Activated CD4-positive, CD25-positive, alpha-beta regulatory T cell (primary cell): ENCODE results near the gene TBXAS1.

Experiments used
- DNase-seq, 4 experiments: peaks; one replicate each; lab custom pipeline; 2025; lab: John Stamatoyannopoulos, UW

Gene TBXAS1

DNA sequence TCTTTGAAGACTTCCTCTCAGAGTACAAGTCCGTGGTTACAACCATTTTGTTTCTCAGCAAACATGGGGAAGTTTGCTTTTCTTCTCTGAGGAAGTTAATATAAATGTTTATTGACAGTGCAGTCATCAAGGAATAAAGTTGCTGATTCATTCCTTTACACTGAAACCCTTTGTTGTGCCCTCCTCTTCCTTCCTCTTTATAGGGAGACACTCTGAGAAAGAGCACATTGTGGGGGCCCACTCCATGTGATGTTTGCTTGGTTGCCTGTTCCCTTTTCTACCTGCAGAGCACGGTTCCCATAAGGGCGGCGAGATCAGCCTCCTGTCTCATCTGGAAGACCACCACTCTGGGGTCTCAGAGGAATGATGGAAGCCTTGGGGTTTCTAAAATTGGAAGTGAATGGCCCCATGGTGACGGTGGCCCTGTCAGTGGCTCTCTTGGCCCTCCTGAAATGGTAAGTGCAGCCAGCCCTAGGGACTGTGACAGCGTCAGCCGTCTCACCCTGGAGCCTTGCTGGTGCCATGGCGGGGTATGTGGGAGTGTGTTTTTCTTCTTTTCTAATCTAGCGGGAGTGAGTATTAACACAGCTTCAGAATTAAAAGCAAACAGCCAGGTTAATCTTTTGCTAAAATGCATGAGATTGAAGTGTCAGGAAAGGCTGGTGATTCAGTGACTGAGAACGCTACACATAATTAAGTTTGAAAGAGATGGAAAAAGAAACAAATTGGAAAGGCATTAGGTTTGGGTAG, at the start of gene TBXAS1:
Gene TBXAS1, plus strand, starts transcription at position 240 of the 750 bp plus-strand sequence. Its CDS starts 127 bp downstream, at position 367.
- DNase-seq: no peak

DNA sequence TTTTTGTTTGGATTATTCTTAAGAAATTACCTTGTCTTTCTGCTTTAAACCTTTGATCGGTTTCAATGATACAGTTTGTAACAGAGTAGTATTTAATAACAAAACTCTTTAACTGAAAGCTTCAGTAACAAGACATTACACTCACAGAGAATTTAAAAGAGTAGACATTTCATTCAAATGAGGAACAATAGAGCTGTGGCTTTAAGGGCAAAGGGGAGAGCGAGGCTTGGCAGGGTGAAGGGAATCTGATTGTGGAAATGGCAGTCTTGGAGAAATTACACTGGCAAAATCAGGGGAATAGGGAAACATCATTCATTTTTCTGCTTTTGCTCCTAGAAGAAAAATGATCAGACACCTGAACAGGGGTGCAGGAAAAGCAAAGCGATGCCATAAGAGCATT, 46.1 kb upstream of the TBXAS1 start:
- no peak for DNase-seq

DNA sequence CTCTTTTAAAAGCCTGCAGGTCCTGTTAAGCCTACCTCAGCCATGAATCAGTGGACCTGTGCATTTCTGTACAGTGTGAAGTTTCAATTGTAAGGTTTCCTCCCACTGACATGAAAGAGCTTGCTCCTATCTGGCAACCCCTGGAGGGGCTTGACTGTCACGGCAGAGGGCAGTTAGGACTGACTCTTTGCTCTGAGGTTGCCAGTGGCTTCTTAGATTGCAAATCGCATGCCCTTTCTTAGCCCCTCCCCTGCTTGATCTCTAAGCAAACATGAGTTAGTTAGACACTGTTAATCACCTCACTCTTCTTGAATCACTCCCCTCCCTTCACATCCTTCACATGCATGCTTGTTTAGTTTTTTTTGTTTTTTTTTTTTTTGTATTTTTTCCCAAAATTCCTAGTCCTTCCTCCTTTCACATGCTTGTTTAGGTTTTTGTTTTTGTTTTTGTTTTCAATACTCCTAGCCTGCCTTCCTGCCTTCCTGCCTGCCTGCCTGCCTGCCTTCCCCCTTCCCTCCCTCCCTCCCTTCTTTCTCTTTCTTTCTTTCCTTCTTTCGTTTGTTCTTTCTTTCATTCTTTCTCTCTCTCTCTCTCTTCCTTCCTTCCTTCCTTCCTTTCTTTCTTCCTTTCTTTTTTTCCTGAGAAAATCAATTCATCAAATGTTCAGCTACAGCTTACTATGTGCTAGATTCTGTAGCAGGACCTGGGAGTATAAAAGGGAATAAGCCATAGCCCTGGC, 45.2 kb upstream of the TBXAS1 start:
- no peak for DNase-seq

DNA sequence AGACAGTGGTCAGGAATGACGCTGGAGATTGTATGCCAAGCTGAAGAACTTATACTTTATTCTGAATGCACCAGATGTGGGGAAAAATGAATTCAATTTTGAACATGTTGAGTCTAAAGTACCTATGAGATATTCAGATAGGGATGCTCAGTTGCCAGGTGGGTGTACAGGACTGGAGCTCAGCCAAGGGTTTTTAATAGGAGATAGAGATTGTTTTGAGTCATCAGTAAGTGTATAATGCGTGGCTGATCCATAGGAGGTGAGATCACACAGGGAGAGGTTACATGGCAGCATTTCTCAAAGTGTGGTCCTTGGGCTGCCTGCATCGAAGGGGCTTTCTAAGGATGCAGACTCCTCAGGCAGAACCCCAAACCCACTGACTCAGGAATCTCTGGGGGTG, 44.4 kb upstream of the TBXAS1 start:
- no peak for DNase-seq

DNA sequence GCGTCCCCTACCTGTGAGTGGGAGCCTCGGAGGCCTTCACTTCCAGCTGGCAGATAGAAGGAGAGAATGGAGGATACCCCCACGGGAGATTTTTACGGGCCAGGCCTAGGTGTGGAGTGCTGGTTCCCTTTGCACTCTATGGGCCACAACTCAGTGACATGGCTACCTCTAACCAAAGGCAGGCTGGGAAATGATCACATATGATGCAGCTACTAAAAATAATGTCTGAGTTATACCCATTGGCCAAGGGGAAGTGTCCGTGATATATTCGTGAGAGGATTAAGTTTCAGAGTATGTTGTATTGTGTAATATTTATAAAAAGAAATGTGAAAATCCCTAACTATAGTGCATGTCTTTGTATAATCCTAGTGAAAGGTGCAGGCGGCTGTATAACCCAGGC, 37.7 kb upstream of the TBXAS1 start:
- DNase-seq: no peak

DNA sequence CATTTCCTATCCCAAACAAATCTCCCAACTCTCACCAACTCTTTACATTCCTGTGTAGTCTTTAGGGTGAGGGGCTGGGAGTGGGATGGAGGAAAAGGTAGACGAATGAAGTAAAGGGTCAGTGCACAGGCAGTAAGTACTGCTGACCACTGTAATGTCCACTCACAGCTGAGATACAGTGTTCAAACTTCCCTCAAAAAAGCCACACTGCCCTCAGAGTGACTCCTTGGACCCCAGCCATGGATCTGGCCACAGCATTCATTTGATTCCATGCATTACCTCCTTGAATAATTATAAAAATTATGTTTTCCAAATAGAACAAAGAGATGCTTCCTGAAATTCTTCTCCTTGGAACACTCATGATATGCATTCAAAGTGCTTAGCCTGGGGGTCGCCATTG, 31.5 kb upstream of the TBXAS1 start:
- no peak for DNase-seq

DNA sequence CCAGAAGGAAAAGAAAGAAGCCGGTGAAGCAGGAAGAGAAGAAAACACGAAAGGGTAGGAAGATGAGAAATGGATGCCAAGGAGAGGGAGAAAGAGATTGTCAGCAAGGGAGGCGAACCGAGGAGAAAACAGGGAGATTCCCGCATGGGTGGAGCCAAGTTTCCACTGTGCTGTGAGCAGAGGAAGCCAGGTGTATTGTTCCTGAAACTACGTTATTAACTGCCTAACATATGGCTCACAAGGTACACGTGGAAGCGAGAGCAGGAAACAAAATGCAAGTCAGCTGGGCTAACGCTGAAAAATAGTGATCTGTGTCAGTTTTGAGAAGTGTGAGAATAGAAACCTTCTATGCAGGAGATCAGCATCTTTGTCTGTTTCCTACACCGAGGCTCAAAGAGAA, 30.8 kb upstream of the TBXAS1 start:
- DNase-seq: no peak

DNA sequence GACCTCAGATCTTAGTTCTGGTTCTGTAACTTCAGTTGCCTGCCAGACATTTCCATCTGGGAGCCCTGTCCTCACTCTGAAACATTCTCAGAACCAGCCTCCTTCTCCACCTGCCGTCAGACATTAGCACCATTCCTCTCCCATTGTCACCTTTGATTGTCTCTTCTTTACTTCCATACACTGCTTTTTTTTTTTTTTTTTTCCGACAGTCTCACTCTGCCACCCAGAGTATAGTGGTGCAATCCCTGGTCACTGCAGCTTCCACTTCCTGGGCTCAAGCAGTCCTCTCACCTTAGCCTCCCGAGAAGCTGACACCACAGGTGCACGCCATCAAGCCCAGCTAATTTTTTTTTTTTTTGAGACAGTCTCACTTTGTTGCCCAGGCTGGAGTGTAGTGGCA, 30.2 kb upstream of the TBXAS1 start:
- no peak for DNase-seq

DNA sequence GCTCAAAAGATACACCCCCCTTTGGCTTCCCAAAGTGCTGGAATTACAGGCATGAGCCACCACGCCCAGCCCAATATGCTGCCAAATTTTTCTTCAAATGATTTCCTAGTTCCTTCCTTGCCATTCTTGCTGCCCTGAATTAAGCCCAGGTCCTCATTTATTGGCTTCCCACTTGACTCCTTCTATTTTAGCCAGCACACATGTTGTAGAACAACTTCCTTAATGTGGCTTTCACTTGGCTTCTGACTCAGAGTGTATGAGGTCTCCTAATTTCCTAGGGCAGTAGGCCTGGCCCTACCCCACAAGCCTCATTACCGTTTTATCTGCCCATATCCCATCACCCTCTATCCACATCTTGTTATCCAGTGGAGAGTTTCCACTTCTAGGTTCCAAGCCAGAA, 29.5 kb upstream of the TBXAS1 start:
- no peak for DNase-seq

DNA sequence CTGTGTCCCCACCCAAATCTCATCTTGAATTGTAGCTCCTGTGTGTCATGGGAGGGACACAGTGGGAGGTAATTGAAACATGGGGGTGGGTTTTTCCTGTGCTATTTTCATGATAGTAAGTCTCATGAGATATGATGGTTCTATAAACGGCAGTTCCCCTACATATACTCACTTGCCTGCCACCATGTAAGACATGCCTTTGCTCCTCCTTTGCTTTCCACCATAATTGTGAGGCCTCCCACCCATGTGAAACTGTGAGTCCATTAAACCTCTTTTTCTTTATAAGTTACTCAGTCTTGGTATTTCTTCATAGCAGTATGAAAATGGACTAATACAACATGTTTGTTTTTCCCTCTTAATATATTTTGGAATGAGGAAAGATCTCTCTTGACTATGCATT, 24.5 kb upstream of the TBXAS1 start:
- DNase-seq: no peak

DNA sequence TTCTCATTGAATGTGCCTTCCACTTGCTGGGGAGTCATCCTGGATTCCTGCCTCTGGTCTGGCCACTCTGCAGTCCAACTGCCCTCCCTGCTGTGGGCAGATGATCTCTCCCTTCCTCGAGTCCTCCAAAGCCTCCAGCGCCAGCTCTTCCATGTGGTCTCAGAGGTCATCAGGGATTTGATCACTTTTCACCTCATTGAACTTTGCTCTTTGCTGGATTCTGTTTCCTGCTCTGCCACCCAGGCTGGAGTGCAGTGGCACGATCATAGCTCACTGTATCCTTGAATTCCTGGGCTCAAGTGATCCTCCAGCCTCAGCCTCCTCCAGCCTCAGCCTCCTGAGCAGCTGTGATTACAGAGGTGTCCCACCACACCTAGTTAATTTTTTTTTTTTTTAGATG, 22.1 kb upstream of the TBXAS1 start:
- no peak for DNase-seq

DNA sequence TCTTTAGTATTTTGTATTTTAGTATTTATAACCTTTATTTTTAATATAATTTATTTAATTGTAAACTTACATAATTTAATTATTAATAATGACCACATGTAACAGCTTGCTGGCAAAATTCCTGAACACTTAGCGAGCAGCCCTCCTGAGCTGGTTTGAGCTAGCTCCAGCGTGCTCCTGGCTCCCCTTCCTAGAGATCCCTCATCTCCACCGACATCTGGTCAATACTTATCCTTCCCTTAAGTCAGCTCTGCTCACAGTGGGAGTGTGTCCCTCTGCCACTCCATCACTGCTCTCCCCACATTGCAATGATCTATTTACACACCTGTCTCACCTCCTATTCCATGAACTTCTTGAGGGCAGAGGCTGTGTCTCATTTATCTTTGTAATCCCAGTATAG, 20.6 kb upstream of the TBXAS1 start:
- DNase-seq: no peak

DNA sequence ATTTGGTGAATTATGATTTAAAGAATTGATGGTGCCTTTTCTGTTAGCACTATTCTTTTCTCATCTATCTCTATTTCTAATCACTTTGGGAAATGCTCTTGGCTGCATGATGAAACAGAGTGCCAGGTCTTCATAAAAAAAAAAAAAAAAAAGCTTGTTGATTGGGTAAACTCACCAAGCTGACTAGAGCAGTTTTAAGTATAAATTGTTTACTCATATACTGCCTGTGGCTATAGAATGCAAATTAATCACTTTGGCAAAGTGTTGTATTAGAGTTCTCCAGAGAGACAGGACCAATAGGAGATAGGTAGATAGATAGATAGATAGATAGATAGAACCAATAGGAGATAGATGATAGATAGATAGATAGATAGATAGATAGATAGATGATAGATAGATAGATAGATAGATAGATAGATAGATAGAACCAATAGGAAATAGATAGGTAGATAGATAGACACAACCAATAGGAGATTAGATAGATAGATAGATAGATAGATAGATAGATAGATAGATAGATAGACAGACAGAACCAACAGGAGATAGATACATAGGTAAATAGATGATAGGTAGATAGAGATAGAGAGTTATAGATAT, 20.1 kb upstream of the TBXAS1 start:
- no peak for DNase-seq

DNA sequence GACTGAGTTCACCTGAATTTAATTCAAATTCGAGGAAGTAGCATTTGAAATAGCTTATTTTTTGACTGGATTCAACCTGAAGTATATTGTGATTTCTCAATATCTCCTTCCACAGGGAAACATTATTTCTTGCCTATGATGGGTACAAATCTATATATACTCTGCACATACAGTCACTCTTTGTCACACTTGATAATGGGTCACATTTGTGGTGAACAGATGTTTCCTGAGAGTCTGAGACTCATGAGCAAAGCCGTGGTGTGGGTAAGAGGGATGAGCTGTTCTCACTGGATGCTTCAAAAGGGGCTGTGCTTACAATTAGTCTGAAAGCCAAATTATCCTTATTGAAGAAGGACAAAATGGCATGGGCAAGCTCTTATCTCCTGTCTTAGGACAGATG, 18.0 kb upstream of the TBXAS1 start:
- DNase-seq: no peak

DNA sequence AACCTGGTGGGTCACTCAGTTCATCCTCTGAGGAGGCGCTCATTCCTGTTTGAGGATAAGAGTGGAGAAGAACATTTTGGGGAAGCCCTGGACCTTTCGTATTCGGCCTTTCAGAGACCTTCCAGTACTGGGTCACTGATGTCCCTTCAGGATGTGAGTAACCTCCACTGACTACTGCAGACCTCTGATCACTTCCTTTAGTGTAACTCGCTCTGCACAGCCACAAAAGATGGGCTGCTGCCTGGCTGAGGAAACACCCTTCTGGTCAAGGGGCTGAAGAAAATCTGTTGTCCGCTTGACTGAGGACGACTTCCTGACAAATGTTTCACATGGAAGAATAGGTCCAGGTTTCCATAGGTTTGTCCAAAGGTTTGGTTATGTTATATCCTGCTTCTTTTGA, 15.9 kb upstream of the TBXAS1 start:
- DNase-seq: no peak

DNA sequence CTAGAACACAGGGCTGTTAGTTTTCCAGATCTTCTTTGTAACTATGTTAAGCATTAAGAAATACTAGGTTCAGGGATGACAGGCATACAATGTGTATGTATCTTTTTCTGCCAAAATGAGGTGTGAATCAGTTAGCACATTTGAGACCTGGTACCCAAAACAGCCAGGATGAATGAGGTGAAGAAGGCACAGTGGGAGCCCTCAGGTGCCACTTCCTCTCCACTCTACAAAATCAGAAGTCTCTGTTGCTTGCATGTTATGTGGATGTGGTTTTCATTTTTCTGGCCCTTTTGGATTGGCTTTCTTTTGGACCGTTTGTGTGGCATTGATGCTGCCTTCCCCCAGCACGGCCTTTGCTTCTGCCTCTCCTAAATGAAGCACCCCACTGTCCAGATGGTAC, 15.4 kb upstream of the TBXAS1 start:
- no peak for DNase-seq

DNA sequence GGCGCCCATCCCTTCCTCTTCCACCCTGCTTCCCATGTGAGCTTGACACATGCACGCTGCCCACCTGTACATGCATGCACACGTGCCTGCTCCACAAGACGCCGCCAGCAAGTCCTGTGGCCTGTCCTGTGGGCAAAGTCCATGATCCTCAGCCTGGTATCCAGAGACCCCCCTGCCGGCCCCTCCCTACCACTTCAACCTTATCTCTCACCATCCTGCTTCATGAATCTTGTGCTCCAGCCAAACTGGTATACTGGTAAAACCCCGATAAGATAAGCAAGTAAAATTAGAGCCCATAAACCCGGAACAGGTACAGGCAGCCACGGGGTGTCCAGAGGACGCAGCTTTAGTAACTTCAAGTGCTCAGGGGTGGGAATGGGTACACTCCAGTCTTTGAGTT, 11.8 kb upstream of the TBXAS1 start:
- no peak for DNase-seq

DNA sequence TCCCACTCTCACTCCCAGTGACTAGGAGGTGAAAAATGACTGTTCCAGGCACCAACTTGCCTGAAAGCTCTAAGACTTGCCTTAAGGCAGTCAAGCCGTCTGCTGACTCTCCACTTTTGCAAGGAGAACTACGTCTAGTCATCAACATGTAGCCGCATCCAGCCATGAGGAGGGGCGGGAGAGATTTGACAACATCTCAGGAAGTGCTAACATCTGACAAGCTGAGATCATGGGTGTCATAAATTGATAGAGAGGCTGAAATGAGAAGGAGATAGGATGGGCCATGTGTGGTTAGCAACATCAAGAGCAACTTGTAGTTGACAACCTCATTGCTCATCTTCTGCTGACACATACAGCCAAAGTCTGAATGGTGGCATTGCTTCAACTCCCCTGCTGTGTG, 9.0 kb upstream of the TBXAS1 start:
- no peak for DNase-seq

DNA sequence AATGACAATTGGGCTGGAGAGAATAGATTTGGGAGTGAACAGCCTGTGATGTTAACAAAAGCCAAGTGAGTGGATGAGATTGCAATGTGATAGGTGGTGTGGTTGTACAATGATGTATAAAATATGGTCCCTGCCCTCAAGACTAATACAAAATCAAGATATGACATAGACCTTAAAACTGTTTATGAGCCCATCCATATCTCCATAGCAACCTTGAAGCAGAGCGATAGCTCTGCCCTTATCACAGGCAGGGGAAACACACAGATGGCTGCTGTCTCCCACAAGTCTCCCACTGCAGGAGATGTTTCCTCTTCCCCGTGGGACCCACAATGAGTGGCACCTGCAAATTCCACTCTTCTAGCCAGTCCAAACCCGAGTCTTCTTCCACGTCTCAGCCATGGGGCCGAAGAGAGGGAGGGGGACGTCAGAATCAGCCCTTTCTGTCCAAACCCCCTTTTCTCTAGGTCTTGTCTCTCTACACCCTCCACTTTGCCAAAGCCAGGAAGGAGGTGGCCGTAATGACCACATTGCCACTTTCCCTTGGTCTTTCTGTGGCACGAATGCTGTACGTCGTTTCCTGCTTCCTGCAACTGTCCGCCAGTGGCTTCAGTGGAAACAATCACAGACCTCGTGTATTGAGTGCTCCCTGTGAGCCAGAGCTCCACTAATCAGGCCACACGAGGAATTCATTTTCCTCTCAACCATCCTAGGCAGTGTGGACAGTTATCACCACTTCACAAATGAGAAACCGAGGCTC, 7.5 kb upstream of the TBXAS1 start:
- no peak for DNase-seq

DNA sequence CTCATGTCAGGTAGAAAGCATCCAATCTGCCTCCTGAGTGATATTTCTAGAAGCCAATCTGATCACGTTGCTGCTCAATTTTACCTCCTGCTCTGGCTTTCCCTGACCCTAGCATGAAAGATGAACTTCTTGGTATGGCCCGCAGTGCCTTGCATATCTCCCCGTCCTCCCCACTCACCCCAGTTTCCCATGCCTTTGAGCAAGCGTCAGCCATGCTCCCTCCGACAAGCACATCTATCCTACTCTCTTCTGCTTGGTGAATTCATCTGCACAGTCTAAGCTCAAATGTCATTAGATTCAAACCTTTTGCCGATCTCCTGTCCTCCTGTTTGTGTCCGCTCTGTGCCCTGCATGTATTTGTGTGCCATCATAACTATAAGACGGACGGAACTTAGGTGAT, 6.2 kb upstream of the TBXAS1 start:
- DNase-seq: no peak

DNA sequence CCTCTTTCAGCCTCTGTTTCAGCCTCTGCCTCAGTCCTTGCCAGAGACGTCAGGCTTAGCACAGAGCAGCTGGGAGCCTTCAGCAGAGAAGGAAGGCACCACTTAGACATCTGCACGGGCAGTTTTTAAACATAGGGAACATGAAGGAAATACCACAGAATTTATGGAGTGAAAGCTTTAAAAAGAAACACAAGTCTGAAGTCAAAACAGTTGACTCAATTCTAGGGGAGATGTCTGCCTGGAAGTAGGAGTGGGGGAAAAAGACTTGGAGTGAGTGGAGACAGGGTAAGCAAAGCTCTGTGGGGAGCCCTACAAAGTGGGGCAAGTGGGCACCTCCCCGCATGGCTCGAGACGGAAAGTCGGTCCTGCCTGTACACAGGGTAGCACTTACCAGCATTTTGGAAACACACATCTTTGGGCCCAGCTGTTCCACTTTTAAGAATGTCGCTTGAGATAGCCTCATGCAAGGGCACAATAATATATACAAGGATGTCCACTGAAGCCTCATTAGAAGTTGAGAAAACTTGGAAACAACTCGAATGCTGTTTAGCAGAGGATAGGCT, 5.0 kb upstream of the TBXAS1 start:
- DNase-seq: no peak

DNA sequence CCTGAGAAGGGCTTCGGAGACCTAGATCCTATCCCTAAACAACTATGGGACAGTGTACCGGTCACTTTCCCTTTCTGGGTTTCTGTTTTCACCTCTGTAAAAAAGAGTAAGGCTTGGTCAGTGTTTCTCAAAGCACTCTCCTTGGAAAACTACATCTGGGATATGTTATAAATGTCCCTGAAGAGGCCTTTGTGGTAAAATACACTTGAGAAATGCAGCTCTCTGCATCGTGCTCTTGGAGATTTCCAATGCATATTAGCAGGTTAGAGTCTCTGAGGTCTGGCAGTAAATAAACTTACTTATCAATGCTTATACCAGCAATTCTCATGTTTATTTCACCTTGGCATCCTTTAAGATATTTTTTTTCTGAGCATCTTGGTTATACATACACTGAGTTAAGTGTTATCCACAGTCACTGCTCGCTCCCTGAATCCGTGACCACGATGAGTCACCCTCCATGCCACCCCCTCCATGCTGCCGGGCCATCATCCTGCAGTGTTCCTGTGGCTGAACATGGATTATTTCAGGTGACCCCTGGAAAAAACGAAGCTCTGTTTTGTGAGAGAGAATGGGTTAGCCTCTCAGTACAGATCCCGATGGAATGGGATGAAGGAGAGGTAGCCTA, 3.3 kb upstream of the TBXAS1 start:
- DNase-seq: no peak
